Kidney (tissue), 14 donors: ENCODE results near the gene MSI2. TPM values are rescaled to one million over a fixed set of nuclear protein-coding genes. Genes with fewer than 3 reads are reported as not detected.

Source experiments
- DNase-seq, 5 donors: peaks; one replicate each; pipeline ENCODE4 v3.0.0-alpha.2; 2013 to 2020
- FAIRE-seq: peaks from 2 replicates; lab custom pipeline; 2012; peaks lifted over from hg19 to GRCh38; lab: Jason Lieb, UNC
- H3K27ac ChIP-seq, 2 donors: one replicate each; pipeline ENCODE4 v1.7.0; 2013; ENCODE audit warnings: low read depth in 2 of 2, low read length in 2 of 2, inconsistent platforms in 1 of 2
- H3K27me3 ChIP-seq: one replicate; pipeline ENCODE4 v1.7.1; 2013; ENCODE audit warnings: low read length, inconsistent platforms; ENCODE audit not compliant: control insufficient read depth, insufficient read depth
- H3K36me3 ChIP-seq, 3 donors: one replicate each; pipeline versions ENCODE4 v1.7.0 to v1.7.1; 2013; ENCODE audit warnings: low read length in 3 of 3, control low read depth in 1 of 3, inconsistent platforms in 1 of 3; ENCODE audit not compliant: insufficient read depth in 3 of 3, control insufficient read depth in 2 of 3
- H3K4me1 ChIP-seq, 3 donors: one replicate each; pipeline versions ENCODE4 v1.7.0 to v1.7.1; 2013; ENCODE audit warnings: low read length in 3 of 3, inconsistent platforms in 1 of 3, low read depth in 1 of 3; ENCODE audit not compliant: control insufficient read depth in 2 of 3, insufficient read depth in 2 of 3
- H3K4me3 ChIP-seq, 3 donors: one replicate each; pipeline versions ENCODE4 v1.7.0 to v1.8.1; 2013; ENCODE audit warnings: low read length in 3 of 3, control low read depth in 1 of 3, inconsistent platforms in 1 of 3
- H3K9ac ChIP-seq, 3 donors: one replicate each; pipeline versions ENCODE4 v1.7.0 to v1.7.1; 2013; ENCODE audit warnings: low read length in 3 of 3, control low read depth in 1 of 3, inconsistent platforms in 1 of 3
- H3K9me3 ChIP-seq, 3 donors: one replicate each; pipeline versions ENCODE4 v1.7.0 to v1.7.1; 2013; ENCODE audit warnings: low read length in 3 of 3, control low read depth in 1 of 3, inconsistent platforms in 1 of 3; ENCODE audit not compliant: control insufficient read depth in 2 of 3, insufficient read depth in 1 of 3
- intact Hi-C: fragments of 100-400 bp; cut with DNase I; formaldehyde crosslinking; loops from one replicate; pipeline ENCODE4 v1.11.1; 2022
- polyA plus RNA-seq: library from polyadenylated mRNA; stranded (reverse); fragments of 350-450 nt; fragmentation: Illumina TruSeq; extraction: RNeasy Lipid Tissue Mini Kit (QIAGEN cat#74804); gene quantifications from one replicate; pipeline ENCODE4 v1.2.3, GENCODE V29; 2014; ENCODE audit warnings: low read depth, low replicate concordance; ENCODE audit not compliant: insufficient read depth
- total RNA-seq: library from RNA; stranded (reverse); fragmentation: NEBNext Ultra II Directional; extraction: Animal tissue kit (Norgen Biotek cat#: 25700); gene quantifications from one replicate; pipeline ENCODE4 v1.2.1, GENCODE V29; 2021
- TF ChIP-seq, protein P1 (sequence below): IDR thresholded peaks from 3 replicates; pipeline ENCODE4 v1.5.1; 2012; ENCODE audit warnings: mild to moderate bottlenecking, moderate library complexity, borderline replicate concordance; ENCODE audit not compliant: insufficient read depth; ENCODE audit errors: extremely low read depth
- donor health status: control.
- donor health status: control.
- donor health status: control.
- donor health status: control.
- donor health status: control.
- donor health status: DM: yes; HTN: yes; CAD: no.
- donor health status: Normal renal cell carcinoma (clear cell type).

MSI2 gene
- total and polyA plus RNA-seq, 2 donors from 2014 or later = 69.2 to 151 TPM

DNA sequence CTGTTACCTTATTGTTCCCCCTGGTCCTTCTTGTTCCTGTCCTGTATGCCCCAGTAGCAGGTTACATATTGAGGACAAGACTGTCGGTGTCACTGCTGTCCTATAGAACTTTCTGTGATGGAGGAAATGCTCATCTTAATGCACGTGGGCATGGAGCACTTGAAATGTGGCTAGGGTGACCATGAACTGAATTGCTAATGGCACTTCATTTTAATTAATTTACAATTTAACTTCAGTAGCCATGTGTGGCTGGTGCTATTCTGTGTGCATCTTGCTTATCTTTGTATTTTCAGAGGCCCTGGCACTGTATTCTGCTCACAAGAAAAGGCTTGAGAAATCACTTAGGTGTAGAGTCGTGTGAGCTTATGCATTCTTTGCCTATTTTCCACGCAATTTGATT lies 125.2 kb downstream of the MSI2 start:
- intact Hi-C loops = no loop called here
- DNase-seq (no peak), FAIRE-seq (no peak)
- no peaks in the 10 kb centered on the region for H3K27me3 ChIP-seq
- no peaks in the 10 kb centered on the region for H3K36me3 ChIP-seq
- no peak overlapping the region for H3K9ac ChIP-seq
- peaks cover 0 to 6% (median 0%) of the 10 kb centered on the region in 3 donors for H3K9me3 ChIP-seq
- peaks cover 0 to 13% (median 2%) of the 10 kb centered on the region in 3 donors for H3K4me1 ChIP-seq
- H3K4me3 ChIP-seq = no peak overlapping the region
- TF ChIP-seq, protein P1, sequence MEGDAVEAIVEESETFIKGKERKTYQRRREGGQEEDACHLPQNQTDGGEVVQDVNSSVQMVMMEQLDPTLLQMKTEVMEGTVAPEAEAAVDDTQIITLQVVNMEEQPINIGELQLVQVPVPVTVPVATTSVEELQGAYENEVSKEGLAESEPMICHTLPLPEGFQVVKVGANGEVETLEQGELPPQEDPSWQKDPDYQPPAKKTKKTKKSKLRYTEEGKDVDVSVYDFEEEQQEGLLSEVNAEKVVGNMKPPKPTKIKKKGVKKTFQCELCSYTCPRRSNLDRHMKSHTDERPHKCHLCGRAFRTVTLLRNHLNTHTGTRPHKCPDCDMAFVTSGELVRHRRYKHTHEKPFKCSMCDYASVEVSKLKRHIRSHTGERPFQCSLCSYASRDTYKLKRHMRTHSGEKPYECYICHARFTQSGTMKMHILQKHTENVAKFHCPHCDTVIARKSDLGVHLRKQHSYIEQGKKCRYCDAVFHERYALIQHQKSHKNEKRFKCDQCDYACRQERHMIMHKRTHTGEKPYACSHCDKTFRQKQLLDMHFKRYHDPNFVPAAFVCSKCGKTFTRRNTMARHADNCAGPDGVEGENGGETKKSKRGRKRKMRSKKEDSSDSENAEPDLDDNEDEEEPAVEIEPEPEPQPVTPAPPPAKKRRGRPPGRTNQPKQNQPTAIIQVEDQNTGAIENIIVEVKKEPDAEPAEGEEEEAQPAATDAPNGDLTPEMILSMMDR = no peak
- no peak overlapping the region for H3K27ac ChIP-seq

DNA sequence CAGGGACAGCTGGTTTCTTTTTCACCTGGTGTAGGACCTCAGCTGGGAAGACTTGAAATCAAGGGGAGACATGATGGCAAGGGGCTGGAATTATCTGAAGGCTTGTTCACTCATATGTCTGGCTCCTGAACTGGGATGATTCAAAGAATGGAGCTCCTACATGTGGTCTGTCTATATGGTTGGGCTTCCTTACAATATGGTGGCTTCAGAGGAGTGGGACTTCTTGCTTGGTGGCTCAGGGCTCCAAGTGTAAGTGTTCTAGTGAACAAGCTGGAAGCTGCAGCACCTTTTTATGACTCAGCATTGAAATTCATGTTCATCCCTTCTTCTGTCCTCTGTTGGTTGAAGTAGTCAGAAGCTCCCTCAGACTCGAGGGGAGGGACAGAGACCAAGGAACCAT lies 127.9 kb downstream of the MSI2 start:
- TF ChIP-seq, protein P1 = no peak
- no peaks in the 10 kb centered on the region for H3K36me3 ChIP-seq
- DNase-seq = no peak
- no peak overlapping the region for H3K27ac ChIP-seq
- no peaks in the 10 kb centered on the region for H3K27me3 ChIP-seq
- no peak overlapping the region for H3K4me3 ChIP-seq
- H3K9me3 ChIP-seq = peaks cover 0 to 6% (median 0%) of the 10 kb centered on the region in 3 donors
- intact Hi-C loops = no loop called here
- H3K4me1 ChIP-seq = peaks cover 0 to 4% (median 0%) of the 10 kb centered on the region in 3 donors
- no peak for FAIRE-seq
- H3K9ac ChIP-seq = no peak overlapping the region

DNA sequence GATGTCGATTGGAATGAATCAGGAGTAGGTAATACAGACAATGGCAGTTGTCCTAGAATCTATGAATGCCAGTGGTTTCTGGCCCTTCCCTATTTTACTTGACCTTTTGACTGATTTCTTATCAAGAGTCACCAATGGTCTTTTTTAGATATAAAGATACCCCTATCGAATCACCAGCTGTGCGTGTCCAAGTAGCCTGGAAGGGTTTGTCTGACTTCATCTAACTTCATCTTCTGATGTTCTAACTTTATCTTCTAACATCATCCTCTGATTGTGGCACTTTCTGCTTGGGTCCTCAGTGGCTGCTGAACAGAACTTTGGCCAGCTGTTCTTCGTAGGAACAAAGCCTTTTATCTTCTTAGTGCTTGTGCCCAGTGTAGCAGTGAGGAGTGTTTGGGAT lies 129.7 kb downstream of the MSI2 start:
- no peak overlapping the region for H3K4me3 ChIP-seq
- FAIRE-seq (no peak), DNase-seq (no peak)
- H3K36me3 ChIP-seq = no peaks in the 10 kb centered on the region
- no peak overlapping the region for H3K27ac ChIP-seq
- H3K27me3 ChIP-seq = no peaks in the 10 kb centered on the region
- TF ChIP-seq, protein P1 = no peak
- intact Hi-C loops = no loop called here
- no peak overlapping the region for H3K9ac ChIP-seq
- no peaks in the 10 kb centered on the region for H3K4me1 ChIP-seq
- H3K9me3 ChIP-seq = peaks cover 0 to 6% (median 0%) of the 10 kb centered on the region in 3 donors

DNA sequence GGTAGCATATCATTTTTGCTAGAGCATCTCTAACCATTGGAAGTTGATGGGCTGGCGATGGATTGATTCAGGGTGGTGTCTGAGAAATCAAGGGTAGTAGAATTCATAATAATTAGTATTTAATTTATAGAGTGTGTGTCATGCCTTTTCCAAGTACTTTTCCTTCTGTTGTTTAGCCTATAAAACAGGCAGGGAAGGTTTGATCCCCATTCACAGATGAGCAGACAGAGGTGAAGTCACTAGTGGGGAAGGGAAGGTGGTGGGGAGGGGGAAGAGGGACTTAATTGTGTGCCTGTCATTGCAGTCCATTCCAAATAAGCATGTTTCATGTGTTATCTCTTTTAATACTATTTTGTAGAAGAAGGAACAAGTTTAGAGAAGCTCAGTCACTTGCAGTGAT lies 131.3 kb downstream of the MSI2 start:
- TF ChIP-seq, protein P1 = no peak
- intact Hi-C loops = no loop called here
- Histone ChIP-seq H3K9ac (no peak overlapping the region), H3K9me3 (peaks cover 0 to 6% (median 0%) of the 10 kb centered on the region in 3 donors), H3K36me3 (no peaks in the 10 kb centered on the region), H3K27ac (no peak overlapping the region), H3K4me3 (no peak overlapping the region), H3K4me1 (peaks cover 0 to 3% (median 0%) of the 10 kb centered on the region in 3 donors), H3K27me3 (no peaks in the 10 kb centered on the region)
- FAIRE-seq (no peak), DNase-seq (no peak)
